K562 (cell line): ENCODE results near the gene AQR. TPM values are rescaled to one million over a fixed set of nuclear protein-coding genes. Genes with fewer than 3 reads are reported as not detected.

Experiments
- BMI1 ChIP-seq: fragments of 150-350 bp; IDR thresholded peaks from 2 replicates; pipeline ENCODE4 v1.6.1; 2014; ENCODE audit warnings: low read length
- MAX ChIP-seq: sonication (generic); formaldehyde crosslinking; IDR thresholded peaks from 2 replicates; pipeline ENCODE4 v1.9.0; 2022; ENCODE audit warnings: mild to moderate bottlenecking, missing genetic modification reagents
- MGA ChIP-seq: fragments of 450-650 bp; IDR thresholded peaks from 2 replicates; pipeline ENCODE4 v1.6.1; 2016; ENCODE audit warnings: mild to moderate bottlenecking, moderate library complexity
- PATZ1 ChIP-seq: fragments of 250-450 bp; sonication (Bioruptor Pico); IDR thresholded peaks from 2 replicates; pipeline ENCODE4 v1.5.0; 2020; ENCODE audit warnings: mild to moderate bottlenecking, borderline replicate concordance
- RBM22 ChIP-seq: fragments of 200-400 bp; formaldehyde crosslinking; IDR thresholded peaks from 2 replicates; pipeline ENCODE4 v1.6.1; 2018; ENCODE audit warnings: low read length, low read depth; ENCODE audit not compliant: poor library complexity, severe bottlenecking
- RFX7 ChIP-seq: fragments of 250-450 bp; sonication (Bioruptor Pico); IDR thresholded peaks from 2 replicates; pipeline ENCODE4 v1.5.1; 2021; ENCODE audit warnings: mild to moderate bottlenecking
- SFPQ ChIP-seq: fragments of 200-400 bp; formaldehyde crosslinking; IDR thresholded peaks from 2 replicates; pipeline ENCODE4 v1.6.1; 2017; ENCODE audit warnings: mild to moderate bottlenecking, low read depth, low read length, moderate library complexity
- ZNF778 ChIP-seq: fragments of 450-650 bp; formaldehyde crosslinking; IDR thresholded peaks from 2 replicates; pipeline ENCODE4 v1.4.0; 2020; ENCODE audit warnings: mild to moderate bottlenecking, moderate library complexity
- ZNF830 ChIP-seq: fragments of 250-450 bp; sonication (Bioruptor Pico); IDR thresholded peaks from 2 replicates; pipeline ENCODE4 v1.5.0; 2021; ENCODE audit warnings: mild to moderate bottlenecking
- polyA plus RNA-seq, 8 experiments: library from polyadenylated mRNA; depleted of rRNA in 4 of 8; stranded (reverse) in 5 of 8; unstranded in 3 of 8; fragments of >200 nt; fragmentation: Nextera tagmentation in 2 of 8; fragmentation: Illumina TruSeq in 1 of 8; extraction: Ambion mirVana in 2 of 8; extraction: Trizol in 1 of 8; gene quantifications; 2 replicates each; pipeline versions ENCODE4 v1.2.1 to v1.2.3, GENCODE V29; 2011 to 2014; ENCODE audit warnings: inconsistent platforms in 1 of 8, missing spikeins in 1 of 8
- total RNA-seq, 7 experiments: library from RNA; depleted of rRNA in 6 of 7; stranded (reverse); fragments of >200 nt in 6 of 7; fragmentation: Illumina TruSeq in 2 of 7; extraction: Trizol in 2 of 7; gene quantifications; 2 replicates each; pipeline versions ENCODE4 v1.2.1 to v1.2.3, GENCODE V29; 2011 to 2021; ENCODE audit warnings: low replicate concordance in 1 of 7

AQR gene
- total and polyA plus RNA-seq, 9 of the 15 experiments (the other 6 are each of a cell fraction or from before 2014, with no cell fraction given): 22.0 to 62.9 (median 39.3) TPM

- peak; percentile 42; the same call in 1 of the 2 replicates for TF ChIP-seq MGA
- TF ChIP-seq ZNF830 (CRISPR knock-in tag): no peak
- no peak for TF ChIP-seq PATZ1
- TF ChIP-seq BMI1: no peak
- TF ChIP-seq ZNF778 (CRISPR knock-in tag): no peak
- no peak for TF ChIP-seq RBM22
- TF ChIP-seq SFPQ: no peak
- TF ChIP-seq MAX (CRISPR knock-in tag): peak; percentile 42; the same call in 1 of the 2 replicates
- TF ChIP-seq RFX7: no peak
These were observed 17.4 kb upstream of the AQR start (continued) for GRCh38 chr15:34986771-34987480.
